HEK293 (cell line): ENCODE measurements around the gene GRB10.

ENCODE experiments used
- AEBP2 ChIP-seq: fragments of 450-650 bp; formaldehyde crosslinking; IDR thresholded peaks from 2 replicates; pipeline ENCODE4 v1.5.1; 2016; ENCODE audit warnings: missing biosample characterization, missing genetic modification characterization, borderline replicate concordance
- BCL11B ChIP-seq: fragments of 450-650 bp; formaldehyde crosslinking; IDR thresholded peaks from 2 replicates; pipeline ENCODE4 v1.5.1; 2016; ENCODE audit warnings: low read depth, missing biosample characterization, missing genetic modification characterization
- HOXC10 ChIP-seq: sonication (generic); formaldehyde crosslinking; IDR thresholded peaks from 2 replicates; pipeline ENCODE4 v1.8.1; 2023; ENCODE audit warnings: mild to moderate bottlenecking, missing genetic modification reagents
- OSR2 ChIP-seq: fragments of 450-650 bp; formaldehyde crosslinking; IDR thresholded peaks from 2 replicates; pipeline ENCODE4 v1.5.1; 2016; ENCODE audit warnings: missing biosample characterization, missing genetic modification characterization
- SP7 ChIP-seq: fragments of 450-650 bp; formaldehyde crosslinking; IDR thresholded peaks from 2 replicates; pipeline ENCODE4 v1.5.1; 2016; ENCODE audit warnings: missing biosample characterization, missing genetic modification characterization
- ZBTB10 ChIP-seq: fragments of 450-650 bp; formaldehyde crosslinking; IDR thresholded peaks from 2 replicates; pipeline ENCODE4 v1.5.1; 2016; ENCODE audit warnings: missing biosample characterization, missing genetic modification characterization
- ZBTB8A ChIP-seq: fragments of 450-650 bp; formaldehyde crosslinking; IDR thresholded peaks from 2 replicates; pipeline ENCODE4 v1.5.1; 2016; ENCODE audit warnings: missing biosample characterization, missing genetic modification characterization
- ZFHX2 ChIP-seq: fragments of 450-650 bp; formaldehyde crosslinking; conservative IDR thresholded peaks from 2 replicates; pipeline ENCODE4 v1.5.1; 2016; ENCODE audit warnings: missing biosample characterization, missing genetic modification characterization
- ZNF155 ChIP-seq: fragments of 450-650 bp; formaldehyde crosslinking; IDR thresholded peaks from 2 replicates; pipeline ENCODE4 v1.5.1; 2016; ENCODE audit warnings: missing biosample characterization, missing genetic modification characterization
- ZNF157 ChIP-seq: fragments of 450-650 bp; formaldehyde crosslinking; IDR thresholded peaks from 2 replicates; pipeline ENCODE4 v1.5.1; 2016; ENCODE audit warnings: missing biosample characterization, missing genetic modification characterization
- ZNF16 ChIP-seq: fragments of 450-650 bp; formaldehyde crosslinking; IDR thresholded peaks from 2 replicates; pipeline ENCODE4 v1.5.1; 2016; ENCODE audit warnings: low read depth, missing biosample characterization, missing genetic modification characterization
- ZNF211 ChIP-seq: fragments of 450-650 bp; formaldehyde crosslinking; IDR thresholded peaks from 2 replicates; pipeline ENCODE4 v1.5.1; 2016; ENCODE audit warnings: low read depth, missing biosample characterization, missing genetic modification characterization
- ZNF223 ChIP-seq: fragments of 450-650 bp; formaldehyde crosslinking; IDR thresholded peaks from 2 replicates; pipeline ENCODE4 v1.5.1; 2016; ENCODE audit warnings: missing biosample characterization, missing genetic modification characterization
- ZNF248 ChIP-seq: fragments of 450-650 bp; formaldehyde crosslinking; IDR thresholded peaks from 2 replicates; pipeline ENCODE4 v1.5.1; 2017; ENCODE audit warnings: missing biosample characterization, missing genetic modification characterization
- ZNF266 ChIP-seq: fragments of 450-650 bp; formaldehyde crosslinking; IDR thresholded peaks from 2 replicates; pipeline ENCODE4 v1.5.1; 2016; ENCODE audit warnings: missing biosample characterization, missing genetic modification characterization, low read depth
- ZNF302 ChIP-seq: fragments of 450-650 bp; formaldehyde crosslinking; IDR thresholded peaks from 2 replicates; pipeline ENCODE4 v1.5.1; 2016; ENCODE audit warnings: missing biosample characterization, missing genetic modification characterization, low read depth
- ZNF341 ChIP-seq: fragments of 450-650 bp; formaldehyde crosslinking; IDR thresholded peaks from 2 replicates; pipeline ENCODE4; 2016; ENCODE audit warnings: low read depth, missing biosample characterization, missing genetic modification characterization
- ZNF423 ChIP-seq: fragments of 450-650 bp; formaldehyde crosslinking; IDR thresholded peaks from 2 replicates; pipeline ENCODE4 v1.5.1; 2016; ENCODE audit warnings: missing biosample characterization, missing genetic modification characterization
- ZNF48 ChIP-seq: fragments of 450-650 bp; formaldehyde crosslinking; IDR thresholded peaks from 2 replicates; pipeline ENCODE4 v1.5.1; 2016; ENCODE audit warnings: missing biosample characterization, missing genetic modification characterization
- ZNF514 ChIP-seq: fragments of 450-650 bp; formaldehyde crosslinking; IDR thresholded peaks from 2 replicates; pipeline ENCODE4 v1.5.1; 2016; ENCODE audit warnings: missing biosample characterization, missing genetic modification characterization
- ZNF518A ChIP-seq: fragments of 450-650 bp; formaldehyde crosslinking; conservative IDR thresholded peaks from 2 replicates; pipeline ENCODE4 v1.5.1; 2016; ENCODE audit warnings: low read depth, missing biosample characterization, missing genetic modification characterization
- ZNF548 ChIP-seq: fragments of 450-650 bp; formaldehyde crosslinking; IDR thresholded peaks from 2 replicates; pipeline ENCODE4 v1.5.1; 2016; ENCODE audit warnings: missing biosample characterization, missing genetic modification characterization
- ZNF596 ChIP-seq: fragments of 450-650 bp; IDR thresholded peaks from 2 replicates; pipeline ENCODE4 v1.5.0; 2018; ENCODE audit warnings: missing biosample characterization, mild to moderate bottlenecking, missing genetic modification characterization, moderate library complexity
- ZNF621 ChIP-seq: fragments of 450-650 bp; formaldehyde crosslinking; IDR thresholded peaks from 2 replicates; pipeline ENCODE4 v1.5.1; 2017; ENCODE audit warnings: missing biosample characterization, missing genetic modification characterization
- ZNF670 ChIP-seq: fragments of 450-650 bp; formaldehyde crosslinking; IDR thresholded peaks from 2 replicates; pipeline ENCODE4 v1.5.1; 2016; ENCODE audit warnings: missing biosample characterization, missing genetic modification characterization, low read depth
- ZNF76 ChIP-seq: fragments of 450-650 bp; formaldehyde crosslinking; IDR thresholded peaks from 2 replicates; pipeline ENCODE4; 2016; ENCODE audit warnings: low read depth, missing biosample characterization, missing genetic modification characterization, borderline replicate concordance
- ZSCAN16 ChIP-seq: fragments of 450-650 bp; formaldehyde crosslinking; IDR thresholded peaks from 2 replicates; pipeline ENCODE4 v1.5.1; 2016; ENCODE audit warnings: missing biosample characterization, missing genetic modification characterization
- TF ChIP-seq, protein P1 (sequence below): fragments of 450-650 bp; IDR thresholded peaks from 2 replicates; pipeline ENCODE4 v1.5.1; 2018; ENCODE audit warnings: missing biosample characterization, mild to moderate bottlenecking, missing genetic modification characterization
- TF ChIP-seq, protein P2 (sequence below): fragments of 450-650 bp; formaldehyde crosslinking; IDR thresholded peaks from 2 replicates; pipeline ENCODE4 v1.5.1; 2017; ENCODE audit warnings: missing biosample characterization, missing genetic modification characterization

The GRB10 gene

DNA sequence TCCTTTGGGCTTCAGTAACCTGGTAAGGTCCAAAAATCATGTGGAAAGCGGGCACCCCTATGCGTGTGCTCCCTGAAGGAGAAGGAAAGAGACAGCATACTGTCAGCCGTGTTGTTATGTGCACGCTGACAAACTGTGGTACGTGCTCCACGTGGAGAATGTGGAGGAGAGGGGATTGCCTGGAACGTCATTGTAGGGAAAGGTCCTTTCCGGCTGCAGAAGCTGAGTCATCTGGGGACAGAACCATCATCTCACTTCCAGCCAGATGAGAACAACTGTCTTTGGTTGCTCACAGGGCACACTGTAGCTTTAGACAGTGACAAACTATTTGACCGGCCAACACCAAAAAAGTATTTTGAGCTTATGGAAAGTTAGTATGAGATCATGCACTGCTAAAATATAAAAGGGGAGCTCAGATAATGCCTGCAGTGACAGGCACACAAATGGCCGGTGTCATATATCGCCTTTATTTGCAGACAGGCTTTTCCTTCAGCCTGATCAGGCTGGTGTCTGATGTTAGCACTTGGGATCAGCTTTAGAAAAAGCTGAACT lies 38.8 kb upstream of the GRB10 start (continued):
- TF ChIP-seq ZNF76 (tag by site-specific recombination) (no peak), OSR2 (tag by site-specific recombination) (no peak), ZNF423 (tag by site-specific recombination) (no peak), ZNF548 (no peak), ZNF155 (no peak), ZNF248 (no peak), ZNF302 (tag by site-specific recombination) (no peak), ZBTB10 (tag by site-specific recombination) (no peak), ZNF16 (no peak), ZNF211 (tag by site-specific recombination) (no peak), ZNF48 (tag by site-specific recombination) (no peak), ZNF223 (tag by site-specific recombination) (no peak), ZNF514 (tag by site-specific recombination) (no peak), ZFHX2 (tag by site-specific recombination) (no peak), AEBP2 (tag by site-specific recombination) (no peak), ZNF670 (no peak), SP7 (tag by site-specific recombination) (peak; percentile 46; the same call in 1 of the 2 replicates), ZNF157 (tag by site-specific recombination) (no peak), HOXC10 (CRISPR knock-in tag) (no peak), ZNF266 (tag by site-specific recombination) (no peak), ZNF518A (no peak; the same call in 1 of the 2 replicates), ZNF596 (tag by site-specific recombination) (no peak), ZSCAN16 (no peak), ZNF341 (tag by site-specific recombination) (peak; percentile 41), BCL11B (tag by site-specific recombination) (no peak), ZBTB8A (tag by site-specific recombination) (0 out of 2 replicates have a peak, but pooled peaks have one; percentile 29), ZNF621 (tag by site-specific recombination) (no peak)
- TF ChIP-seq, protein P1, sequence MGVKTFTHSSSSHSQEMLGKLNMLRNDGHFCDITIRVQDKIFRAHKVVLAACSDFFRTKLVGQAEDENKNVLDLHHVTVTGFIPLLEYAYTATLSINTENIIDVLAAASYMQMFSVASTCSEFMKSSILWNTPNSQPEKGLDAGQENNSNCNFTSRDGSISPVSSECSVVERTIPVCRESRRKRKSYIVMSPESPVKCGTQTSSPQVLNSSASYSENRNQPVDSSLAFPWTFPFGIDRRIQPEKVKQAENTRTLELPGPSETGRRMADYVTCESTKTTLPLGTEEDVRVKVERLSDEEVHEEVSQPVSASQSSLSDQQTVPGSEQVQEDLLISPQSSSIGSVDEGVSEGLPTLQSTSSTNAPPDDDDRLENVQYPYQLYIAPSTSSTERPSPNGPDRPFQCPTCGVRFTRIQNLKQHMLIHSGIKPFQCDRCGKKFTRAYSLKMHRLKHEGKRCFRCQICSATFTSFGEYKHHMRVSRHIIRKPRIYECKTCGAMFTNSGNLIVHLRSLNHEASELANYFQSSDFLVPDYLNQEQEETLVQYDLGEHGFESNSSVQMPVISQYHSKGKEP (tag by site-specific recombination), result no peak
- TF ChIP-seq, protein P2, sequence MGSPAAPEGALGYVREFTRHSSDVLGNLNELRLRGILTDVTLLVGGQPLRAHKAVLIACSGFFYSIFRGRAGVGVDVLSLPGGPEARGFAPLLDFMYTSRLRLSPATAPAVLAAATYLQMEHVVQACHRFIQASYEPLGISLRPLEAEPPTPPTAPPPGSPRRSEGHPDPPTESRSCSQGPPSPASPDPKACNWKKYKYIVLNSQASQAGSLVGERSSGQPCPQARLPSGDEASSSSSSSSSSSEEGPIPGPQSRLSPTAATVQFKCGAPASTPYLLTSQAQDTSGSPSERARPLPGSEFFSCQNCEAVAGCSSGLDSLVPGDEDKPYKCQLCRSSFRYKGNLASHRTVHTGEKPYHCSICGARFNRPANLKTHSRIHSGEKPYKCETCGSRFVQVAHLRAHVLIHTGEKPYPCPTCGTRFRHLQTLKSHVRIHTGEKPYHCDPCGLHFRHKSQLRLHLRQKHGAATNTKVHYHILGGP (tag by site-specific recombination), result no peak
